Stimulated activated CD4-positive, alpha-beta T cell treated with anti-CD3 and anti-CD28 coated beads, Interleukin-1b, Interleukin-23, amount 100 ng/mL, for 48 hours (primary cell): Measurements from ENCODE around the gene ANKFY1.
"Not testable (repeated sequence)": the region's sequence is repeated elsewhere in the genome, so short reads cannot be mapped to it uniquely, and the experiment has no call there.

Source experiments
- DNase-seq: peaks from one replicate; pipeline ENCODE4 v3.0.0-alpha.2; 2020

The ANKFY1 gene

GRCh38 chr17:4258867-4259266 lies 4.9 kb downstream of the ANKFY1 start:
- DNase-seq, result no peak

GRCh38 chr17:4256952-4257351 lies 6.8 kb downstream of the ANKFY1 start:
- no peak for DNase-seq

- DNase-seq, result not testable (repeated sequence)
Observed at GRCh38 chr17:4255271-4255670, 8.5 kb downstream of the ANKFY1 start.

GRCh38 chr17:4250887-4251286 lies 12.9 kb downstream of the ANKFY1 start:
- no peak for DNase-seq

- no peak for DNase-seq
Observed at GRCh38 chr17:4249452-4250029, 14.2 kb downstream of the ANKFY1 start.

- DNase-seq, result no peak
Observed at GRCh38 chr17:4248504-4249277, 15.1 kb downstream of the ANKFY1 start.

- no peak for DNase-seq
Observed at GRCh38 chr17:4247971-4248388, 15.8 kb downstream of the ANKFY1 start.

GRCh38 chr17:4247361-4247970 lies 16.3 kb downstream of the ANKFY1 start:
- DNase-seq, result no peak

- DNase-seq, result no peak
Observed at GRCh38 chr17:4246674-4247073, 17.1 kb downstream of the ANKFY1 start.

GRCh38 chr17:4241535-4241934 lies 22.2 kb downstream of the ANKFY1 start:
- DNase-seq, result no peak

GRCh38 chr17:4236456-4236855 lies 27.3 kb downstream of the ANKFY1 start:
- DNase-seq, result no peak

- no peak for DNase-seq
Observed at GRCh38 chr17:4235372-4236279, 28.2 kb downstream of the ANKFY1 start.

GRCh38 chr17:4234401-4234800 lies 29.4 kb downstream of the ANKFY1 start:
- no peak for DNase-seq

- no peak for DNase-seq
Observed at GRCh38 chr17:4233668-4234258, 30.0 kb downstream of the ANKFY1 start.

- no peak for DNase-seq
Observed at GRCh38 chr17:4232168-4232813, 31.5 kb downstream of the ANKFY1 start.

GRCh38 chr17:4229627-4230541 lies 33.9 kb downstream of the ANKFY1 start:
- DNase-seq, result no peak

- DNase-seq, result no peak
Observed at GRCh38 chr17:4221899-4222659, 41.7 kb downstream of the ANKFY1 start.

GRCh38 chr17:4221163-4221562 lies 42.6 kb downstream of the ANKFY1 start:
- no peak for DNase-seq

- DNase-seq, result no peak
Observed at GRCh38 chr17:4220655-4221054, 43.1 kb downstream of the ANKFY1 start.

- no peak for DNase-seq
Observed at GRCh38 chr17:4219241-4219640, 44.5 kb downstream of the ANKFY1 start.
